Measurements from ENCODE around the gene PCDH9. TPM values are rescaled to one million over a fixed set of nuclear protein-coding genes. Genes with fewer than 3 reads are reported as not detected.

The PCDH9 gene
- total RNA-seq, 4 donors from 2014 or later, result 5.7 to 12.9 (median 6.8) TPM

GRCh38 chr13:66556306-66556705, 673.8 kb downstream of the PCDH9 start:
- no peak for DNase-seq (ENCODE audit: low spot score)
- ATAC-seq (ENCODE audit: low FRiP score), result no peak
- no peak for TF ChIP-seq CTCF (IDR thresholded peaks at IDR 0.05)

- no peak for DNase-seq (ENCODE audit: low spot score)
- TF ChIP-seq CTCF (IDR thresholded peaks at IDR 0.05), result no peak
- ATAC-seq (ENCODE audit: low FRiP score), result no peak
Observed at GRCh38 chr13:66553391-66553790, 676.7 kb downstream of the PCDH9 start.

- no peak for ATAC-seq (ENCODE audit: low FRiP score)
- no peak for TF ChIP-seq CTCF (IDR thresholded peaks at IDR 0.05)
- no peak for DNase-seq (ENCODE audit: low spot score)
Observed at GRCh38 chr13:66551128-66551527, 679.0 kb downstream of the PCDH9 start.

GRCh38 chr13:66547685-66548084, 682.5 kb downstream of the PCDH9 start:
- no peak for ATAC-seq (ENCODE audit: low FRiP score)
- no peak for DNase-seq (ENCODE audit: low spot score)
- no peak for TF ChIP-seq CTCF (IDR thresholded peaks at IDR 0.05)

- DNase-seq (ENCODE audit: low spot score) (no peak), ATAC-seq (ENCODE audit: low FRiP score) (no peak)
- TF ChIP-seq CTCF (IDR thresholded peaks at IDR 0.05), result no peak
Observed at GRCh38 chr13:66546534-66547379, 683.4 kb downstream of the PCDH9 start.

GRCh38 chr13:66543780-66544179, 686.4 kb downstream of the PCDH9 start:
- DNase-seq (ENCODE audit: low spot score), result no peak
- no peak for TF ChIP-seq CTCF (IDR thresholded peaks at IDR 0.05)
- ATAC-seq (ENCODE audit: low FRiP score), result no peak

GRCh38 chr13:66537417-66537816, 692.7 kb downstream of the PCDH9 start:
- DNase-seq (ENCODE audit: low spot score), result no peak
- no peak for TF ChIP-seq CTCF (IDR thresholded peaks at IDR 0.05)
- no peak for ATAC-seq (ENCODE audit: low FRiP score)

Measured in omental fat pad (tissue), 4 donors.